SHP77 treated with DMSO at 0.1 percent for 48 hours (cell line): Measurements from ENCODE around the gene USHBP1.
A peak's percentile ranks its signal among the peaks of the same experiment; 100 is the strongest.

Experiments
- DNase-seq: peaks from one replicate; lab custom pipeline; 2025; lab: John Stamatoyannopoulos, UW

Gene USHBP1

DNA sequence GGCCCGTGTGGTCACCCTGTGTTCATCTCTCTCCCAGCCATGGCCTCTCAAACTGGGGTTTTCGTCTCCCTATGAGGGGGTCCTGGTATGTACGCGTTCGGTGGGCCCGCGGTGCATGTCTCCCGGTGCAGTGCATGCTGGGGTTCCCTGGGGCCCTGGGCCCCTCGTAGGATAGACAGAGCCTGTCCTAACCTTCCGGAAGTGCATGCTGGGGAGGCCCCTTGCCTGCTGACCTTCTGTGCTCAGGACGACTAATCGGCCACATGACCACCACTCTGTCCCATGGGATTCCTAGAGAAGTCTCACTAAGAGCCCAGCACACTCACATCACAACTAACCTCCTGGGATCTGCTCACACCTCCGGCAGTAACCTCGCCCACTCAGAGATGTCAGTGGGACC, 54.2 kb downstream of the USHBP1 start:
- no peak for DNase-seq

- no peak for DNase-seq
Observed at GRCh38 chr19:17209126-17210036, 55.2 kb downstream of the USHBP1 start.

GRCh38 chr19:17206736-17207581, 57.6 kb downstream of the USHBP1 start:
- DNase-seq: no peak

- peak; percentile 15 for DNase-seq
Observed at GRCh38 chr19:17205237-17206140, 59.1 kb downstream of the USHBP1 start.

- DNase-seq: no peak
Observed at GRCh38 chr19:17202713-17203112, 61.8 kb downstream of the USHBP1 start.

DNA sequence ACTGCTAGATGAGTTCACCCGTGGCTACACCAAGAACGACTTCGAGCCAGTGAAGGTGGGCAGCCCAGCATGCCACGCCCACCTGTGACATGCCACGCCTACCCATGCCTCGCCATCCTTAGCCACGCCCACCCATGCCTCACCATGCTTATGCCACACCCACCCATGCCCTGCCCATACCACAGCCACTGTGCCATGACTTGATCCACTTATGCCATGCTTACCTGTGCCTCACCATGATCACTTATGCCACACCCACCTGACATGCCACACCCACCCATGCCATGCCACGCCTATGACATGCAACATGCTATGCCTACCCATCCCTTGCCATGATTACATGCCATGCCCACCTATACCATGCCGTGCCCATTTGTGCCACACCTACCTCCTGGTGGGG, 62.3 kb downstream of the USHBP1 start:
- DNase-seq: no peak

DNA sequence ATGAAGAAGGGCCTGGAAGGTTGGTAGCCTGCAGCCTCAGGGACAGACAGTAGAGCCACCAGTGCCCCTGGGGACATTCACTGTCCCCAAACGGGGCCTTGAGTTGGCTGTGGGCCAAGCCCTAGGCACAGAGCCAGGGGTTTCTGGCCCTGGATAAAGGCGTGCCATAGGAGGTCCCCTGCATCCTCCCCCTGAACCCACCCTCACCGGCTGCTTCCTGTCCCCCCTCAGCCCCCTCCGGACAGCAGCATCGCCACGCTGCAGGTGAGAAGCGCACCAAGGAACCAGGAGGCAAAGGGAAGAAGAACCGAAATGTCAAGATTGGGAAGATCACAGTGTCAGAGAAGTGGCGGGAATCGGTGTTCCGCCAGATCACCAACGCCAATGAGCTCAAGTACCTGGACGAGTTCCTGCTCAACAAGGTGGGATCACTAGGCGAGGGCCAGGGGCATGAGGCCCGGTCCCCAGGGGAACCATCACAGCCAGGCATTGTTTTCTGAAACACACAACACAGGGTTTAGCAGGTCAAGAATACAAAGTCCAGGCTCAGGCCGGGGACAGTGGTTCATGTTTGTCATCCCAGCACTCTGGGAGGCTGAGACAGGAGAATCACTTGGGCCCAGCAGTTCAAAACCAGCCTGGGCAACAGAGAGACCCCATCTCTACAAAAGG, 64.0 kb downstream of the USHBP1 start:
- DNase-seq: no peak
